Measurements from ENCODE around the gene ELAPOR1.

GRCh38 chr1:109091839-109092193, 22.1 kb upstream of the ELAPOR1 start:
- TF ChIP-seq EP300 (IDR thresholded peaks at IDR 0.05) (no peak), CTCF (IDR thresholded peaks at IDR 0.05) (no peak)
